HL-60 (cell line): ENCODE data around the gene BMP6.

Experiments
- CTCF ChIP-seq: IDR thresholded peaks from one replicate; pipeline ENCODE4 v1.5.1; 2011; ENCODE audit warnings: low read length, control low read depth, inconsistent platforms; ENCODE audit not compliant: insufficient read depth
- GABPA ChIP-seq: IDR thresholded peaks from 2 replicates; pipeline ENCODE4 v1.6.1; 2012; ENCODE audit warnings: low read depth
- SPI1 ChIP-seq: IDR thresholded peaks from 2 replicates; pipeline ENCODE4 v1.6.1; 2012; ENCODE audit warnings: low read depth, mild to moderate bottlenecking, borderline replicate concordance

- no peak for TF ChIP-seq CTCF
- TF ChIP-seq SPI1: no peak
- TF ChIP-seq GABPA: no peak
Measured at GRCh38 chr6:7770601-7771000, 44.7 kb downstream of the BMP6 start.
